Neural progenitor cell (in vitro differentiated cells): ENCODE data around the gene ZBTB12.

Experiments
- CTCF ChIP-seq: fragments of 200-600 bp; sonication (generic); IDR thresholded peaks from 2 replicates; pipeline ENCODE4 v1.5.1; 2017; ENCODE audit warnings: antibody characterized with exemption, mild to moderate bottlenecking
- EZH2 ChIP-seq: fragments of 200-600 bp; sonication (generic); IDR thresholded peaks from 2 replicates; pipeline ENCODE4 v1.6.1; 2017; ENCODE audit warnings: antibody characterized with exemption, mild to moderate bottlenecking, moderate library complexity
- EZH2phosphoT487 ChIP-seq: fragments of 200-600 bp; sonication (generic); IDR thresholded peaks from 2 replicates; pipeline ENCODE4 v1.6.1; 2017; ENCODE audit warnings: antibody characterized with exemption

GRCh38 chr6:31940256-31940664 lies 38.4 kb upstream of the ZBTB12 start:
- TF ChIP-seq CTCF (no peak), EZH2 (no peak), EZH2phosphoT487 (no peak)
